Endothelial cell of umbilical vein (primary cell): ENCODE results near the gene MYH8.

ENCODE experiments used
- CTCF ChIP-seq, 2 donors: IDR thresholded peaks; 1 replicate in 1 of 2; 2 replicates in 1 of 2; pipeline ENCODE4 v1.5.1; 2011; ENCODE audit warnings: low read length in 2 of 2, mild to moderate bottlenecking in 2 of 2, moderate library complexity in 2 of 2, control low read depth in 1 of 2, inconsistent platforms in 1 of 2, low read depth in 1 of 2; ENCODE audit not compliant: insufficient read depth in 1 of 2; ENCODE audit errors: extremely low read depth in 1 of 2
- EZH2 ChIP-seq: IDR thresholded peaks from 2 replicates; pipeline ENCODE4 v1.6.1; 2012; ENCODE audit warnings: borderline replicate concordance, low read depth, mild to moderate bottlenecking, moderate library complexity, low read length, inconsistent platforms; ENCODE audit not compliant: severe bottlenecking
- GATA2 ChIP-seq: IDR thresholded peaks from 2 replicates; pipeline ENCODE4 v1.7.0; 2011; ENCODE audit warnings: low read depth, mild to moderate bottlenecking, moderate library complexity, mixed read lengths, low read length; ENCODE audit not compliant: insufficient read length, insufficient read depth
- POLR2A ChIP-seq: IDR thresholded peaks from 2 replicates; pipeline ENCODE4 v1.6.1; 2012; ENCODE audit warnings: low read depth, mild to moderate bottlenecking, control low read depth, low read length
- POLR2AphosphoS5 ChIP-seq: IDR thresholded peaks from 2 replicates; pipeline ENCODE4 v1.6.1; 2012; ENCODE audit warnings: low read depth, mild to moderate bottlenecking, control low read depth, low read length, moderate library complexity; ENCODE audit not compliant: insufficient read depth

DNA sequence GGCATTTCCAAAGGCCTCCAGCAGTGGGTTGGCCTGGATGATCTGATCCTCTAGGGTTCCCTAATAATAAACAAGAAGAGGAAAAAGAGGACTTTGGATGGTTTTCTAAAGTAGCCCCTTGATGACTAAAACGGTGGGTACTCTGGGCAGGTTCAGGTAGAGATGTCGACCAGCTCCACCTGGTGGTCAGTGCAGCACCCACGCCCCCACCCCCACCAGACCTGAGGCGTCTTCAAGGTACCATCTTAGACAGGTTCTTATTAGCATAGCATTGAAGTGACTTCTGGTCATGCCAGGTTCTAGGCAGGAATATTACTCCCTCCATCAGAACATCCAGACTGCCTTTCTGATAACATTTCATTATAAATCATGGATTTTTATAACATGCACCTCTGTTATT is 64.0 kb downstream of the MYH8 start:
- TF ChIP-seq EZH2 (no peak), CTCF (IDR thresholded peaks at IDR 0.05; ENCODE audit: extremely low read depth in 1 of 2, insufficient read depth in 1 of 2, low read depth in 1 of 2, low read length in 2 of 2) (peak in 1 of 2 donors; percentile 12), POLR2AphosphoS5 (no peak), GATA2 (no peak), POLR2A (no peak)
